NCI-H345 (cell line): ENCODE data around the gene ITPKA.
"Not testable (repeated sequence)": the region's sequence is repeated elsewhere in the genome, so short reads cannot be mapped to it uniquely, and the experiment has no call there.

Experiments used
- DNase-seq: peaks from one replicate; lab custom pipeline; 2025; lab: John Stamatoyannopoulos, UW

ITPKA gene

DNA sequence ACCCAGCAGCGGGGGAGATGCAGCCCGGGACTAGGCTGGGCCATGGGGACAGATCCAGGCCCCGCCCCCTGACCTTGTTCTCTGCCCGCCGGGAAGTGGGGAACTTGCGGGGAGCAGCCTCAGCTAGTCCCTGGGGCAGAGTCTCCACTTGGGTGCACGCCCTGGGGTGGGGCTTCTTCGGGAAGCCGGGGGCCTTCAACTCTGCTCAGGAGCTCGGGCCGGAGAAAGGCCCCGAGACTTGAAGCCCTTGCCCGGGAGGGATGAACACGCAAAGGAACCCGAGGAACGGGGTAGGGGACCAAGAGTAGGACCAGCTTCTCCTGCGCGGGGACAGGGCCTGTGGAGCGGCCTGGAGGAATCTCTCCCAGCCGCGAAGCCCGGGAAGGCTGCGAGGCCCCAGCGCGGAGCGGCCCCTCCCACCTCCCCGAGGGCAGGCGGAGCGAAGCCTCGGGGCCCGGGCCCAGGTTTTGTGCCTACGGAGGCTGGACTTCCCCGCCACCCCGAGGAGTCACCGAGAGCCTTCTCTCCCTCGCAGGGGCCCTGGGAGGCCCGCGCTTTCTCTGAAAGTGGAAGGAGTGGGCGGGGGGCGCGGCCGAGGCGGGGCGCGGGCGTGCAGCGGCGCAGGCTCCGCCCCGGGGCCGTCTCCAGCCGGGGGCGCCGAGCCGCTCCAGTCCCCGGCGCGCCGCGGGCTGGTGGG, at the start of gene ITPKA:
Gene ITPKA, plus strand, starts transcription at position 670 of the 697 bp plus-strand sequence. CDS start 54 bp downstream, outside the sequence.
- DNase-seq = peak; percentile 77

DNA sequence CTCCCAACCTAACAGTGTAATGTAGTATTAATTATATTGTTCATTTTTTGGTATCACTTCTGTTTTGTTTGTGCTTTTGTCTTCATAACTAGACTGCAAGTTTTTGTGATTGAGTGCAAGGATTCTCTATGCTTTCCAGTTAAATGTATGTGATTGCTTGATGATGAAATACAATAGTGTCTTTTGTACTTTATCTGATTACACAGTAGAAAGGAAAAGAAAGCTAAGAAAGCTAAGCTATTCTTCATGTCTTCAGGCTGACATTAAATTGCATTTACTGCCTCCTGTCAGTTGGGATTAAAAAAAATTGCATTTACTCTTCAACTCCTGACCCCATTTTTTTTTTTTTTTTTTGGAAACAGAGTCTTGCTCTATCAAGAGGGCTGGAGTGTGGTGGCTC, 48.3 kb upstream of the ITPKA start:
- DNase-seq = no peak

GRCh38 chr15:41462084-41462795, 31.4 kb upstream of the ITPKA start:
- no peak for DNase-seq

GRCh38 chr15:41464889-41465580, 28.6 kb upstream of the ITPKA start:
- DNase-seq = no peak

DNA sequence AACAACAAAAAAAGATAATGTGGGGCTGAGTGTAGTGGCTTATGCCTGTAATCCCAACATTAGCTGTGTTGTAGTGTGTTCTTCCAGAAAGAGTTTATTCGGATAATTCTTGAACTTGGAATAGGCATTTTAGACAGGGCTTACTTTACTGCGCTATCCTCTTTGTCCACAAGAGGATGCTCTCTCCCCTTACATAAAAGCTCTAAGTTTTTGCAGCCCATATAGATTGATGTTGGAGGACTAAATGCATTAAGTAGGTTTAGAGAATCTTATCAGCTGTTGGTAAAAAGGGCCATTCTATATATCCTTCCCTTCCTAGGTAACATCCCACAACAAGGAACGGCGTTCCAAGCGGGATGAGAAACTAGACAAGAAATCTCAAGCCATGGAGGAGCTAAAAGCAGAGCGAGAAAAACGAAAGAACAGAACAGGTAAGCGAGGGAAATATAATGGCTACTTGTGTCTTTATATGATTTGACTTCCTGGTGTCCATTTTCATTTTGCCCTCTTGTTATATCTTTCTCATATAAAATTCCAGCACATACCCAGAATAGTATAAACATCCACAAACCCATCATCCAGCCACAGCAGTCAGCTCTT, 27.8 kb upstream of the ITPKA start:
- peak; percentile 14 for DNase-seq

GRCh38 chr15:41466711-41467110, 27.0 kb upstream of the ITPKA start:
- DNase-seq = no peak

DNA sequence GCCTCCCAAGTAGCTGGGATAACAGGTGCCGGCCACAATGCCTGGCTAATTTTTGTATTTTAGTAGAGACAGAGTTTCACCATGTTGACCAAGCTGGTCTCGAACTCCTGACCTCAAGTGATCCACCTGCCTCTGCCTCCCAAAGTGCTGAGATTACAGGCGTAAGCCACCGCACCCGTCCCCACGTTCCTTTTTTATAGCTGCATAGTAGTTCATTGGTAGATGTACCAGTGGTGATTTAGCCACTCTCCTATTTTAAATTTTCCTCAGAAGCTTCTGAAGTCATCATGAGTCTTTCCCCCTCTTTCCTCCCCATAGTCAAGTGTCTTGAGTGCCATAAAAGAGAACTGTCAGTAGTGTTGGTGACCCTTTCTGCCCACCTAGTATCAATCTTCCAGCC, 24.0 kb upstream of the ITPKA start:
- not testable (repeated sequence) for DNase-seq

DNA sequence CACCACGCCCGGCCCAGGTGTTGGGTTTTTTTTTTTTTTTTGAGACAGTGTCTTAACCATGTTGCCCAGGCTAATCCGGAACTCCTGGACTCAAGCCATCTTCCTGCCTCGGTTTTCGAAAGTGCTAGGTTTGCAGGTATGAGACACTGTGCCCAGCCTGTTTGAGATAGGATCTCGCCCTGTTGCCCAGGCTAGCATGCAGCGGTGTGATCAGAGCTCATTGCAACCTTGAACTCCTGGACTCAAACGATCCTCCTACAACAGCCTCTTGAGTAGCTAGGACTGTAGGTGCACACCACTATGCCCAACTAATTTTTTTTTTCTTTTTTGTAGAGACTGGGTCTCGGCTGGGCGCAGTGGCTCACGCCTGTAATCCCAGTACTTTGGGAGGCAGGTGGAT, 20.3 kb upstream of the ITPKA start:
- no peak for DNase-seq

GRCh38 chr15:41474436-41474835, 19.2 kb upstream of the ITPKA start:
- no peak for DNase-seq

GRCh38 chr15:41474941-41475340, 18.7 kb upstream of the ITPKA start:
- DNase-seq = no peak

GRCh38 chr15:41476416-41477048, 17.1 kb upstream of the ITPKA start:
- DNase-seq = no peak

GRCh38 chr15:41480396-41481140, 13.1 kb upstream of the ITPKA start:
- no peak for DNase-seq

DNA sequence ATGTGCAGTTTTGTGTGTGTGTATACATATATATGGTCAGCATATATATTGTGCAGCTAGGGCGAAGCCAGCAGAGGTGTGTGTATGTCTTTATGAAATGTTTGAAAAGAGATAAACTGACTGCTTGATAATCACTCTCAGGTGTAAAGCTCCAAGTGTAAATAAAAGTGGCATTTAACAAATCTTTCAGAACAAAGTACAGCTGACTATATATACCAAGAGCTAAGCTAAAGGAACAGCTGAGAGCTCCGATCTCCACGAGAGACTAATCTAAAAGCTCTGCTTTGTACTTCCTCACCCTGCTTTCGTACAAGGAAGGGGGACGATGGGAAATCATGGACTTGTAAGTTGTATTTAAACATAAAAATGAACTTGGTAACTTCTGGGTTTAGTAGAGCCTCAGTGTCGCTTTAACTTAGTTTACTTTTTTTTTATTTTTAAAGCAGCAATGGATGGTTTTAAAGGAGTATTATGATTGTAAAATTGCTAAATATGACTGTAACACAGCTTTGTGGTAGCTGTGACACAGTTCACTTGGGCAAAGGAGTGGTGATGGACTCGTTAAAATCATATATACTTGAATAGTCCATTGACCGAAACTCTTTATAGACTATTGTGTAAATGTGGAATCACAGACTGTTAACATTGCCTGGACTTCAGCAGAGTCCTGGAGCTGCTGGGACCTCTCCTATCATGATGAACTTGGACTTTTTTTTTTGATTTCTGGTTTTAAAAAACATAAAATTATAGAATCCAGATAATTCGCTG, 11.4 kb upstream of the ITPKA start:
- no peak for DNase-seq

DNA sequence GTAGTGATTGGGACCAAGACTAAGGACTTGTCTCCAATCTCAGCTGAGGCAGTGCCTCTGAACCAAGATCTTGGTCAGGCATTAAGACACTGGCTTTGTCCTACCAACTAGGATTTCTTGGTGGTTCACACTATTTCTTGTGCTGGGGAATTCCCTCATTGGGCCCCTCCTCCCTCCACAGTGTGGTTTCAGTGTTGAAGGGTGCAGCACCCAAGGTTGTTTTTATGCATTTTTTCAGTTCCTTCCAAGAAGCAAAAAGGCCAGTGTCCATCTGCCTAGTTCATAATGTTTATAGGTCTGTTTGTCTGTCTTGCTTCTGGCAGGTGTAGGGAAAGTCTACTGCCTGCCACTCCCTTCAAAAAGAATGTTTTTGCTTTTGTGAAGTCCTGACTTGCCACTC, 10.6 kb upstream of the ITPKA start:
- no peak for DNase-seq

DNA sequence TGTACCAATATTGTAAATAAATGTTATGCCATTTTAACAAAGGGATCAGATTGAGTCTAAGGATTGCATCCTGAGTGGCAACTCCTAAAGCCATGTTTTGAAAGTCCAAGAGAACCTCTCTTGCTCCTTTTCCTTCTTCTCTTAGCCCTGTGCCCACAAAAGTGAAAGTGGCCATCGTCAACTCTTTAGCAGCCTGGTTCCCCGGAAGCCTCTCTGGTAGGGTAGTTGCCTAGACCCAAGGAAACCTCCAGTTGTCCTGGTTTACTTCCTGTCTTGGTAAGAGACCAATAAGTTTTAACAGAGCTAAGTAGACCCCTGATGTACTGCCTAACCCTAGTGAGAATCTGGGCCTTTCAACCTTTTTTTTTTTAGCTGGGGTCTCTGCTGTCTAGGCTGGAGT, 10.2 kb upstream of the ITPKA start:
- DNase-seq = no peak

DNA sequence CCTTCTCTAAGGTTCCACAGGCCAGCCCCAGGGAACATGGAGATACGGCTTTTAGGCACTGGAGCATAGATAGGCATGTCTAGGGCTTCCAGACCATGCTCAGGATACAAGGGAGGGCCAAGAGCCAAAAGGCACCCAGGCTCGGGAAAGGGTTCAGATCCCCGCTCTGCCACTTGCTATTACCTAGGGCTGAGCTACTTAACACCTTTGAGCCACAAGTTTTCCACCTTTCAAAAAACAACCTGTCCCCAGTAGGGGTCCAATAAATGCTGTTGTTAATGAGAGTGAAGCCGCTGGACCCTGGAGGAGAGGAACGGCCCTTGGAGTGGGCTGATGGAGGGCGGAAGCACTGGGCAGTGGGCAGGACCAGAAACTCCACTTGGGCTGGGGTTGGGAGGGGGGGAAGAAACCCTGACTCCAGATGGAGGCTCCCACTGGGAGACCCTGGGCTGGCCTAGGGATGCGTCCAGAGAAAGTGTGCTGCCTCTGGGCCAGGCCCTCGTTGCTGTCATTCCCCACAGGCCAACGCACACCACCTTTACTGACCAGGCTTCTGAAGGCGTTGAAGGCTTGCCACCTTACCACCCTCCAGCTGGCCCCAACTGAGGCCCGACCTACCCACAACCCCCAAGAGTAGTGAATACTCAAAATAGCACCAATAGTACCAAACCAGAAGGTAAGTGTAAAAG, 8.6 kb upstream of the ITPKA start:
- DNase-seq = no peak

- no peak for DNase-seq
Measured at GRCh38 chr15:41486286-41486685, 7.4 kb upstream of the ITPKA start.

DNA sequence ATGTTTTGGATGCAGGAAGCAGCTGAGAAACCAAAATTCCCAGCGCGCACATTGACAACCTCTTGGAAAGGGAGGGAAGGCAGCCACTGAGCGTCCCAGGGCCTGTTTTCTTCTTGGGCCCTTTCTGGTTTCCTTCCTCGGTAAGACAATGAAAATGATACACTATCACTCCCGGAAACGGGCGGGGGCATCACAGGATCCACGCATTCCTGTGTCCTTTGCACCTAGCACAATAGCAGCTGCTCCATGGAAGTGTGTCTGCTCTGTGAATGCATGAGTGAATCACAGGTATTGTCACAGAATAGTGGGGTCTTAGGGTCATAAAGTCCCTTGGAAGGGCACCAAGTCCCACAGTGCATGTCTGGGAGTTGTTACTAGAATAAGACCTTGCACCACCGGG, 6.3 kb upstream of the ITPKA start:
- no peak for DNase-seq

- no peak for DNase-seq
Measured at GRCh38 chr15:41487802-41488201, 5.9 kb upstream of the ITPKA start.

DNA sequence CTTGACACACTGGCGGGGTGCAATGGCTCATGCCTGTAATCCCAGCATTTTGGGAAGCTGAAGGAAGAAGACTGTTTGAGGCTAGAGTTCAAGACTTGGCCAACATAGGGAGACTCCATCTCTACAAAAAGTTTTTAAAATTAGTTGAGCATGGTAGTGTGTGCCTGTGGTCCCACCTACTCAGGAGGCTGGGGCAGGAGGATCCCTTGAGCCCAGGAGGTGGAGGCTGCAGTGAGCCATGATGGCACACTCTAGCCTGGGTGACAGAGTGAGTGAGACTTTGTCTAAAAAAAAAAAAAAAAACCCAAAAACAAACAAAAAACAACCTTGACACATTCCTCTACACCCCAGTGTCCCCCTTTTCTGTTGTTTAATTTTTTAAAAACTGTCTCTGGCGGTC, 4.0 kb upstream of the ITPKA start:
- no peak for DNase-seq
